Prostate gland (tissue), 2 donors: Measurements from ENCODE around the gene DACT2. TPM values are rescaled to one million over a fixed set of nuclear protein-coding genes. Genes with fewer than 3 reads are reported as not detected.

ENCODE experiments used
- DNase-seq: peaks from one replicate; pipeline ENCODE4 v3.0.0-alpha.2; 2019; ENCODE audit warnings: low spot score
- H3K27ac ChIP-seq, 2 donors: fragments of 200-600 bp; sonication (generic); 2 replicates each; pipeline ENCODE4 v1.5.1; 2017 to 2019
- H3K27me3 ChIP-seq: fragments of 200-600 bp; sonication (generic); replicated peaks from 2 replicates; pipeline ENCODE4 v1.5.1; 2019; ENCODE audit not compliant: insufficient read depth
- H3K36me3 ChIP-seq, 2 donors: fragments of 200-600 bp; sonication (generic); 1 replicate in 1 of 2; 2 replicates in 1 of 2; pipeline versions ENCODE4 v1.5.1 to v1.8.1; 2017 to 2019
- H3K4me1 ChIP-seq: fragments of 200-600 bp; sonication (generic); replicated peaks from 2 replicates; pipeline ENCODE4 v1.5.1; 2019
- H3K4me3 ChIP-seq, 2 donors: fragments of 200-600 bp; sonication (generic); 2 replicates each; pipeline ENCODE4 v1.5.1; 2017 to 2019
- H3K9me3 ChIP-seq: fragments of 200-600 bp; sonication (generic); 2 replicates; pipeline ENCODE4 v1.5.1; 2017
- CTCF ChIP-seq, 4 experiments: fragments of 200-600 bp in 2 of 4; fragments of 450-650 bp in 2 of 4; sonication (generic) in 2 of 4; IDR thresholded peaks; 1 replicate in 3 of 4; 2 replicates in 1 of 4; pipeline ENCODE4 v1.5.1; 2016 to 2019; ENCODE audit warnings: antibody characterized with exemption in 4 of 4, mild to moderate bottlenecking in 2 of 4, moderate library complexity in 2 of 4
- POLR2A ChIP-seq: fragments of 450-650 bp; IDR thresholded peaks from one replicate; pipeline ENCODE4 v1.6.1; 2016; ENCODE audit warnings: antibody characterized with exemption, mild to moderate bottlenecking
- POLR2AphosphoS5 ChIP-seq: sonication (generic); formaldehyde crosslinking; IDR thresholded peaks from one replicate; pipeline ENCODE4 v1.6.1; 2017; ENCODE audit warnings: antibody characterized with exemption
- WGBS: methylation state at CpG from one replicate; pipeline ENCODE4 v1.1.5; 2018; 5-methylcytosine and 5-hydroxymethylcytosine counted together
- intact Hi-C: fragments of 100-400 bp; cut with DNase I; formaldehyde crosslinking; loops from one replicate; pipeline ENCODE4 v1.14.2; 2022
- total RNA-seq, 2 donors: library from RNA; depleted of rRNA; stranded (reverse); fragments of >200 nt; gene quantifications; one replicate each; pipeline ENCODE4 v1.1.0, GENCODE V29; 2016

Gene DACT2
- total RNA-seq, 2 donors from 2014 or later = 22.1 to 28.1 TPM

DNA sequence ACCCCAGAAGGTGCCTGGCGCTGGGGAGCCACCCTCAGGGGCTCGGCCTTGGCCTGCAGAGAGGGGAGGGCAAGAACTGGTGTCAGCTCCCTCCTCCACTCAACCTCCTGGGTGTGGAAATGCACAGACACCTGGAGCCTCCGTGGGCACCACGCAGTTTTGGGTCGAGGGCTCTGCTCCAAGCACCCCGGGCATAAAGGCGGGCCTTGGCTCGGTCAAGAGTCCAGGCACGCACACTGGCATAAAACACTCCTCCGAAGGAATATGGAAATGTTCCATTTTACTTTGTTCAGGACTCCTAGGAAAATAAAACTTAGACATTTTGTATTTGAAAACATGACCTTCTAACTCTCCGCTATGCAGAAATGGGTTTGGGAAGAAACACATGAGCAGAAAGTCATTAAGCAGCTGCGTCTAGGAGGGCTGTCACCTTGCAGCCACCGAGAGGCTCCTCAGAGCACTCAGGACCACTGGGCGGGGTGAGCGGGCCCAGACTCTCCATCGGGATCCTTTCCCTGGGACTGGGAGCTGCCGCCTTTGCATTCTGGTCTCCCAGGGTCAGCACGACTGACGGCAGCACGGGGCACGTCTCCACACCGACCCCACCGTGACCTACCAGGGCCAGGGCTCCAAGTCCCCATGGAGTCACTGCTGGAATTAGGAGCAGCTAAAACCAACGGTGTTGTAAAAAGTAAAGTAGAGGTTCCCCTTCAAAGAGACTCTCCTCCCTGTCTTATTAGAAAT is 46.0 kb upstream of the DACT2 start:
- Histone ChIP-seq H3K36me3 (no peaks in the 10 kb centered on the region), H3K4me1 (no peaks in the 10 kb centered on the region), H3K4me3 (no peak overlapping the region), H3K27me3 (no peaks in the 10 kb centered on the region), H3K9me3 (no peaks in the 10 kb centered on the region), H3K27ac (no peak overlapping the region)
- 94% methylated on average over 24 of the region's 24 CpGs for WGBS
- DNase-seq = no peak
- TF ChIP-seq POLR2AphosphoS5 (no peak), CTCF (IDR thresholded peaks at IDR 0.05) (no peak)
- intact Hi-C loops = no loop called here

DNA sequence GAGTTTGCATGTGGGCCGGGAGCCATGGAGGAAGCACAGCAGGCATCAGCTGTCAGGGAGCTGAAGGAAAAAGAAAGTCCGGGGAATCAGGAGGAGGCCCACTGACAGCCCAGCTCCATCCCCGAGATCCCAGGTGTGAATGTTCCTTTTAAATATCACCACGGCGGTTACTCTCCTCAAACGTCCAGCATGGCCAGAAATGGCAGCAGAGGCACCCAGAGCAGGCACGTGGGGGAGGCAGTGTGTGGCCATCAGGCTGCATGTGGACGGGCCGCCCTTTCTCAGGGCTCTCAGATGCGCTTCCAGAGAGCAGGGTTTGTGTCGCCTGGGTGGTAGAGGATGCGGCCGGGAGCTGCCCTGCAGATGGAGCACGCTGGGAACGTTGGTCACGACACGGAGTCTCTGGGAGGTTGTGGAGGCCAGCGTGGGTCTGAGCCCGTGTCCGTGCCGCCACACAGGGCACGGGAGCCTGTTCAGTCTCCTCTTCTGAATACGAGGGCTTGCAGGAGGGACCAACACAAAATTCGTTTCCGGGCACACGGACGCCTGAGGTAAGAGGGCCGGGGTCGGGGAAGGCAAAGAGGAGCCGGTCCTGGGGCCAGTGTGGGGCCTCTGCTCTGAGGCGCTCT is 45.3 kb upstream of the DACT2 start:
- H3K4me3 ChIP-seq = no peak overlapping the region
- H3K27ac ChIP-seq = no peak overlapping the region
- H3K36me3 ChIP-seq = no peaks in the 10 kb centered on the region
- H3K4me1 ChIP-seq = no peaks in the 10 kb centered on the region
- 90% methylated on average over 31 of the region's 31 CpGs for WGBS
- no peaks in the 10 kb centered on the region for H3K27me3 ChIP-seq
- TF ChIP-seq POLR2A (no peak), CTCF (IDR thresholded peaks at IDR 0.05) (no peak), POLR2AphosphoS5 (no peak)
- no peaks in the 10 kb centered on the region for H3K9me3 ChIP-seq
- intact Hi-C loops = no loop called here
- DNase-seq = no peak

DNA sequence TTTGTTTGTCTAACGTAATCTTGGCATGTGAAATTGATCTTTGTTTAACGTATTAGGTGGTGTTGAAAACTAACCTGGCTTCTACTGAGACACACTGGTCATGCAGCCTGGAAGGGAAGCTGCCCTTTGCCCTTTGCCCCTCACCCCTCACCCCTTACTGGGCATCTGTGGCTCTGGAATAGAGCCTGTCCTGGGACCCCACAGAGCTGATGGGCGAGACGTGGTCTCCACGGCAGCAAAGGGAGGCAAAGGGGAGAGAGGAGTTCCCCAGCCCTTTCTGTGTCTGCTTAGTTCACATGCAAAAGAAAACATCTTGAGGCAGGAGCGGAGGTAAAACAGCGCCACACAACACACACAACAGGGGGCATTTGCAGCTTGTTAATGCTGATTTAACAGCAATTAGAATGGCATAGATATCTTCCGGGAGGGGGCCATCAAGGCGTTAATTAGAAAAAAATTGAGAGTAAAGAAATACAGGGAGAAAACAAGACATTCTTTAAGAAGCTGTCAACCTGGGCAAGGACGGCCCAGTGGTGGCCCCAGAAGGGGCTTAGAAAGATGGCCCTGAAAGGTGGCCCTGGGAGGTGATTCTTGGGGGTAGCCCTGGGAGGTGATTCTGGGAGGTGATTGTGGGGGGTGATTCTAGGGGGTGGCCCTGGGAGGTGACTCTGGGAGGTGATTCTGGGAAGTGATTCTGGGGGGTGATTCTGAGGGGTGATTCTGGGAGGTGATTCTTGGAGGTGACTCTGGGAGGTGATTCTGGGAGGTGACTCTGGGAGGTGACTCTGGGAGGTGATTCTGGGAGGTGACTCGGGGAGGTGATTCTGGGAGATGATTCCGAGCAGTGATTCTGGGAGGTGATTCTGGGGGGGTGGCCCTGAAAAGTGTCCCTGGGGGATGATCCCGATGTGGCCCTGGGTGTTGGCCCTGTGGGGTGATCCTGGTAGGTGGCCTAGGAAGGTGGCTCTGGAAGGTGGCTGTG is 44.5 kb upstream of the DACT2 start:
- intact Hi-C loops = no loop called here
- TF ChIP-seq POLR2AphosphoS5 = peak; percentile 12
- TF ChIP-seq POLR2A = no peak
- Histone ChIP-seq H3K27me3 (no peaks in the 10 kb centered on the region), H3K4me1 (no peaks in the 10 kb centered on the region), H3K9me3 (no peaks in the 10 kb centered on the region), H3K27ac (no peak overlapping the region), H3K4me3 (no peak overlapping the region), H3K36me3 (no peaks in the 10 kb centered on the region)
- no peak for DNase-seq
- 69% methylated on average over 13 of the region's 13 CpGs for WGBS

- H3K27ac ChIP-seq = no peak overlapping the region
- no peaks in the 10 kb centered on the region for H3K36me3 ChIP-seq
- no peaks in the 10 kb centered on the region for H3K27me3 ChIP-seq
- 51% methylated on average over 3 of the region's 3 CpGs for WGBS
- no peak for DNase-seq
- no peaks in the 10 kb centered on the region for H3K4me1 ChIP-seq
- TF ChIP-seq POLR2AphosphoS5 (no peak), POLR2A (no peak), CTCF (IDR thresholded peaks at IDR 0.05) (no peak)
- no peak overlapping the region for H3K4me3 ChIP-seq
- intact Hi-C loops = no loop called here
- no peaks in the 10 kb centered on the region for H3K9me3 ChIP-seq
Observed at GRCh38 chr6:168363302-168363701, 43.7 kb upstream of the DACT2 start.
